OCI-LY1 (cell line): ENCODE data around the gene CFAP74.

Experiments used
- H2AFZ ChIP-seq: fragments of 200-600 bp; sonication (generic), shearing (Covaris generic); 2 replicates; pipeline ENCODE4 v1.6.0; 2014; ENCODE audit warnings: antibody characterized with exemption, mild to moderate bottlenecking, low read length
- H3F3A ChIP-seq: fragments of 200-600 bp; sonication (generic), shearing (Covaris generic); 2 replicates; pipeline ENCODE4 v1.6.0; 2014; ENCODE audit warnings: mild to moderate bottlenecking, antibody characterized with exemption, low read length, moderate library complexity; ENCODE audit not compliant: insufficient read depth
- H3K27ac ChIP-seq: fragments of 200-600 bp; sonication (generic); 2 replicates; pipeline ENCODE4 v1.5.1; 2014; ENCODE audit warnings: low read length, mixed run types, mild to moderate bottlenecking, low read depth; ENCODE audit not compliant: poor library complexity, severe bottlenecking
- H3K27me3 ChIP-seq: fragments of 200-600 bp; sonication (generic); 2 replicates; pipeline ENCODE4 v1.6.0; 2014; ENCODE audit warnings: antibody characterized with exemption, mild to moderate bottlenecking, low read length, moderate library complexity; ENCODE audit not compliant: insufficient read depth
- H3K36me3 ChIP-seq: fragments of 200-600 bp; sonication (generic); 2 replicates; pipeline ENCODE4 v1.6.1; 2014; ENCODE audit warnings: mild to moderate bottlenecking, antibody characterized with exemption, low read length, moderate library complexity, mixed read lengths; ENCODE audit not compliant: insufficient read depth
- H3K4me1 ChIP-seq: fragments of 200-600 bp; sonication (generic); 2 replicates; pipeline ENCODE4 v1.5.1; 2014; ENCODE audit warnings: mild to moderate bottlenecking, low read length, moderate library complexity; ENCODE audit not compliant: insufficient read depth, severe bottlenecking
- H3K4me2 ChIP-seq: fragments of 200-600 bp; sonication (generic), shearing (Covaris generic); 2 replicates; pipeline ENCODE4 v1.6.1; 2014; ENCODE audit warnings: low read length
- H3K4me3 ChIP-seq: fragments of 200-600 bp; sonication (generic); 2 replicates; pipeline ENCODE4 v1.5.1; 2014; ENCODE audit warnings: low read length, low read depth, mild to moderate bottlenecking, mixed read lengths; ENCODE audit not compliant: poor library complexity, severe bottlenecking
- H3K79me2 ChIP-seq: fragments of 200-600 bp; shearing (Covaris generic); 2 replicates; pipeline ENCODE4 v1.6.1; 2016; ENCODE audit warnings: mixed run types, low read length, mixed read lengths; ENCODE audit not compliant: insufficient read depth
- H3K9ac ChIP-seq: fragments of 200-600 bp; sonication (generic), shearing (Covaris generic); 2 replicates; pipeline ENCODE4 v1.6.1; 2014; ENCODE audit warnings: mild to moderate bottlenecking, low read length, mixed read lengths
- H3K9me2 ChIP-seq: fragments of 200-600 bp; sonication (generic), shearing (Covaris generic); 2 replicates; pipeline ENCODE4 v1.6.1; 2014; ENCODE audit warnings: low read depth, mild to moderate bottlenecking, low read length, mixed read lengths
- H3K9me3 ChIP-seq: fragments of 200-600 bp; shearing (Covaris generic); 2 replicates; pipeline ENCODE4 v1.6.1; 2014; ENCODE audit warnings: low read length, mixed read lengths
- H4K20me1 ChIP-seq: fragments of 200-600 bp; sonication (generic), shearing (Covaris generic); 2 replicates; pipeline ENCODE4 v1.6.0; 2016; ENCODE audit warnings: mild to moderate bottlenecking, low read length; ENCODE audit not compliant: insufficient read depth
- EZH2 ChIP-seq: fragments of 200-600 bp; sonication (generic), shearing (Covaris generic); IDR thresholded peaks from 2 replicates; pipeline ENCODE4 v1.8.0; 2017; ENCODE audit warnings: borderline replicate concordance, mixed run types, mild to moderate bottlenecking, antibody characterized with exemption, low read length, moderate library complexity, mixed read lengths
- TF ChIP-seq, protein P1 (sequence below): fragments of 200-600 bp; sonication (generic), shearing (Covaris generic); IDR thresholded peaks from 2 replicates; pipeline ENCODE4 v1.5.1; 2017; ENCODE audit warnings: mild to moderate bottlenecking, antibody characterized with exemption, low read length, moderate library complexity, mixed read lengths

CFAP74 gene

GRCh38 chr1:1895060-1895418 lies 108.5 kb downstream of the CFAP74 start:
- H3K27ac ChIP-seq = peak overlapping the region; percentile 98
- peak overlapping the region; percentile 55 for H3K9ac ChIP-seq
- H3K4me2 ChIP-seq = peak overlapping the region; percentile 48
- H3K36me3 ChIP-seq = no peaks in the 10 kb centered on the region
- H4K20me1 ChIP-seq = no peaks in the 10 kb centered on the region
- H3K79me2 ChIP-seq = peaks cover 2% of the 10 kb centered on the region
- H3K9me2 ChIP-seq = no peaks in the 10 kb centered on the region
- H3K4me3 ChIP-seq = peak overlapping the region; percentile 0
- no peaks in the 10 kb centered on the region for H3K27me3 ChIP-seq
- no peak for TF ChIP-seq EZH2
- TF ChIP-seq, protein P1, sequence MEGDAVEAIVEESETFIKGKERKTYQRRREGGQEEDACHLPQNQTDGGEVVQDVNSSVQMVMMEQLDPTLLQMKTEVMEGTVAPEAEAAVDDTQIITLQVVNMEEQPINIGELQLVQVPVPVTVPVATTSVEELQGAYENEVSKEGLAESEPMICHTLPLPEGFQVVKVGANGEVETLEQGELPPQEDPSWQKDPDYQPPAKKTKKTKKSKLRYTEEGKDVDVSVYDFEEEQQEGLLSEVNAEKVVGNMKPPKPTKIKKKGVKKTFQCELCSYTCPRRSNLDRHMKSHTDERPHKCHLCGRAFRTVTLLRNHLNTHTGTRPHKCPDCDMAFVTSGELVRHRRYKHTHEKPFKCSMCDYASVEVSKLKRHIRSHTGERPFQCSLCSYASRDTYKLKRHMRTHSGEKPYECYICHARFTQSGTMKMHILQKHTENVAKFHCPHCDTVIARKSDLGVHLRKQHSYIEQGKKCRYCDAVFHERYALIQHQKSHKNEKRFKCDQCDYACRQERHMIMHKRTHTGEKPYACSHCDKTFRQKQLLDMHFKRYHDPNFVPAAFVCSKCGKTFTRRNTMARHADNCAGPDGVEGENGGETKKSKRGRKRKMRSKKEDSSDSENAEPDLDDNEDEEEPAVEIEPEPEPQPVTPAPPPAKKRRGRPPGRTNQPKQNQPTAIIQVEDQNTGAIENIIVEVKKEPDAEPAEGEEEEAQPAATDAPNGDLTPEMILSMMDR = no peak
- H3K9me3 ChIP-seq = no peaks in the 10 kb centered on the region
- H3K4me1 ChIP-seq = peaks cover 81% of the 10 kb centered on the region
- peaks cover 6% of the 10 kb centered on the region; the same call in 1 of the 2 replicates for H3F3A ChIP-seq
- no peak overlapping the region for H2AFZ ChIP-seq

- Histone ChIP-seq H3K79me2 (peaks cover 7% of the 10 kb centered on the region), H3K4me3 (peak overlapping the region; percentile 0), H2AFZ (no peak overlapping the region), H3K27me3 (no peaks in the 10 kb centered on the region), H3F3A (peaks cover 6% of the 10 kb centered on the region; the same call in 1 of the 2 replicates), H3K27ac (peak overlapping the region; percentile 98), H3K9ac (peak overlapping the region; percentile 55), H3K4me1 (peaks cover 76% of the 10 kb centered on the region), H4K20me1 (no peaks in the 10 kb centered on the region), H3K9me2 (no peaks in the 10 kb centered on the region), H3K36me3 (peaks cover 3% of the 10 kb centered on the region; the same call in 1 of the 2 replicates), H3K4me2 (peak overlapping the region; percentile 48), H3K9me3 (no peaks in the 10 kb centered on the region)
- TF ChIP-seq, protein P1 = no peak
- TF ChIP-seq EZH2 = no peak
Measured at GRCh38 chr1:1894354-1895059, 109.1 kb downstream of the CFAP74 start.

- no peaks in the 10 kb centered on the region for H3K9me3 ChIP-seq
- peak overlapping the region; percentile 48; the same call in 1 of the 2 replicates for H3K4me2 ChIP-seq
- peaks cover 74% of the 10 kb centered on the region for H3K4me1 ChIP-seq
- H3K79me2 ChIP-seq = peaks cover 13% of the 10 kb centered on the region
- peaks cover 8% of the 10 kb centered on the region; the same call in 1 of the 2 replicates for H3K36me3 ChIP-seq
- H2AFZ ChIP-seq = no peak overlapping the region
- H3K4me3 ChIP-seq = no peak overlapping the region
- H4K20me1 ChIP-seq = peaks cover 4% of the 10 kb centered on the region; the same call in 1 of the 2 replicates
- peaks cover 6% of the 10 kb centered on the region; the same call in 1 of the 2 replicates for H3F3A ChIP-seq
- TF ChIP-seq, protein P1 = no peak
- no peak for TF ChIP-seq EZH2
- no peaks in the 10 kb centered on the region for H3K9me2 ChIP-seq
- peak overlapping the region; percentile 55; the same call in 1 of the 2 replicates for H3K9ac ChIP-seq
- H3K27ac ChIP-seq = peak overlapping the region; percentile 98
- no peaks in the 10 kb centered on the region for H3K27me3 ChIP-seq
Measured at GRCh38 chr1:1893997-1894353, 109.6 kb downstream of the CFAP74 start.
